DND-41 (cell line): ENCODE results near the gene KIF25.

Source experiments
- CTCF ChIP-seq: IDR thresholded peaks from 2 replicates; pipeline ENCODE4 v1.5.1; 2012; ENCODE audit warnings: borderline replicate concordance, low read length, moderate library complexity, mild to moderate bottlenecking; ENCODE audit not compliant: poor library complexity, severe bottlenecking; ENCODE audit errors: extremely low read depth
- EZH2 ChIP-seq: IDR thresholded peaks from 3 replicates; pipeline ENCODE4 v1.6.1; 2012; ENCODE audit warnings: borderline replicate concordance, low read depth, mild to moderate bottlenecking, moderate library complexity, low read length, inconsistent platforms; ENCODE audit not compliant: severe bottlenecking

- TF ChIP-seq CTCF: no peak
- no peak for TF ChIP-seq EZH2
Measured at GRCh38 chr6:168030908-168031307, 33.4 kb downstream of the KIF25 start.
